Ureter (tissue), 1 donor: ENCODE results near the gene PLCXD1. TPM values are rescaled to one million over a fixed set of nuclear protein-coding genes. Genes with fewer than 3 reads are reported as not detected.
"Not testable (repeated sequence)": the region's sequence is repeated elsewhere in the genome, so short reads cannot be mapped to it uniquely, and the experiment has no call there.

ENCODE experiments used
- DNase-seq: peaks from one replicate; pipeline ENCODE4 v3.0.0-alpha.2; 2020; ENCODE audit warnings: low spot score
- total RNA-seq: library from RNA; stranded (reverse); gene quantifications from one replicate; pipeline ENCODE4 v1.2.4, GENCODE V29; 2023
- donor health status: DM: yes; HTN: yes; CAD: no.

Gene PLCXD1
- total RNA-seq = 15.1 TPM

DNA sequence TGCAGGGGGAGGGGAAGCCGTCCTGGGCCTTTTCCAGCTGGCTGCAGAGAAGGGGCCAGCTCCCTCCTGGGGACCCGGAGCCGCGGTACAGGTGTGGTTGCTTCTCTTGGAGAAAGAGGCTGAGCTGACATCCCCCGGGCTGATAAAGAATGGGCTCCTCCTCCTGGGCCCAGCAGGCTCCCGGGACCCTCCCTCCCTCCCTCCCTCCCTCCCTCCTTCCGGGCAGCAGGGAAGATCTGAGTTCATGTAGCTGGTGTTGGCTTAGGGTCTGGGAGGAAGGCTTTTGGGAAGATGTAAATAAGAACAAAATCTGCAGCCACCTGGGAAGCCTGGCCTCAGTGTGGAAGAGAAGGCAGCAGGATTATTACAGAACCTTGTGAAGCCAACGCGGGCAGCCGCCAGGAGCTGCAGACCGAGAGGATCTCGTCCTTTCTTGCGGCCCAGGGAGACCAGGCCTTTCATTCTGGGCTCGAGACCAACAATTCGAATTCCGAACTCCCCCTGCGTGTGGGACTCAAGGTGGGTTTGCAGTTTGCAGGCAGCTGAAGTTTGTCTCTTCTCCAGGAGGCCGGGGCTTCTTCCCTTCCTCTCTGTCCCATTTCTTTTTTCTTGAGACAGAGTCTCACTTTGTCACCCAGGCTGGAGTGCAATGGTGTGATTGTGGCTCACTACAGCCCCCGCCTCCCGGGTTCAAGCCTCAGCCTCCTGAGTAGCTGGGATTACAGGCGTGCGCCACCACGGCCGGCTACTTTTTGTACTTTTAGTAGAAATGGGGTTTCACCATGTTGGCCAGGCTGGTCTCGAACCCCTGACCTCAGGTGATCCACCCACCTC is at the start of gene PLCXD1:
Gene PLCXD1 (plus strand): TSS at position 216 of the 834 bp plus-strand sequence. CDS start 2,807 bp downstream, outside the sequence.
- DNase-seq = peak; percentile 30

- DNase-seq = not testable (repeated sequence)
These were observed 49.4 kb upstream of the PLCXD1 start for GRCh38 chrX:231637-232277.

- not testable (repeated sequence) for DNase-seq
These were observed 48.9 kb upstream of the PLCXD1 start for GRCh38 chrX:232278-232655.

- DNase-seq = not testable (repeated sequence)
These were observed 45.0 kb upstream of the PLCXD1 start for GRCh38 chrX:236201-236600.

GRCh38 chrX:250965-251364 is 30.2 kb upstream of the PLCXD1 start:
- no peak for DNase-seq

- not testable (repeated sequence) for DNase-seq
These were observed 29.6 kb upstream of the PLCXD1 start for GRCh38 chrX:251396-252243.

GRCh38 chrX:252244-252956 is 28.8 kb upstream of the PLCXD1 start:
- no peak for DNase-seq

- DNase-seq = no peak
These were observed 28.3 kb upstream of the PLCXD1 start for GRCh38 chrX:252957-253291.

DNA sequence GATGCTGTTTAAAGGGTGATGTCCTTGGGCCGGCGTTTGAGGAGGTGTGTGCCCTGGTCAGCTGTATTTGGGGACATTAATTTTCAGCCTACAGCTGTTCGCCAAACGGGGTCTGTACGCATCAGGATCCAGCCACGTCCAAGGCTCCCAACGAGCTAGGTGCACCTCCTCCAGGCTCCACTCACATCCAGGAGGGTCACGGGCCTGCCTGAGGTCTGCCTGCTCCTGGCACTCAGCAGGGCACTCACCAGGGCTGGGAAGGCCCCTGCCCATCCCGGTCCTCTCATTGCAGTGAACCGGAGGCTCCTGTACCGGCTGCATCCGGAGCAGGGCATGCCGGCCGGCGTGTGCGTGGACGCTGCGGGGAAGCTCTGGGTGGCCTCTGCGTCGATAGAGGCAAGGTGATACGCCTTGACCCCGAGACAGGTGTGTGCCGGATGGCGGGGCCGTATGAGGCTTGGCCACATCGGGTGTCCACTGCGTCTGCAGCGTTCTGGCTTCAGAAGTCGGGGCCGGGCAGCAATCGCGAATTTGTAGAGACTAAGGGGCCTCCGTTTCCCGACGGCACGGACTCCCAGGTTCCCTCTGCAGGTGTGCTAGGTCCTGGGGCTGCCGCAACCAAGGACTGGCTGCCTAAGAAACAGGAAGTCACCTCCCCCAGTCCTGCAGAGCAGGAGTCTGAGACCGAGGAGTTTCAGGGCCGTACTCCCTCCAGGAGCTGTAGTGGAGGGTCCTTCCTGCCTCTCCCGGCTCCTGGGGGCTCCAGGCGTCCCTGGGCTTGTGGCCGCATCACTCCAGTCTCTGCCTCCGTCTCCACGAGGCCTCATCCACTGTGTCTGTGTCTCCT is 27.5 kb upstream of the PLCXD1 start:
- no peak for DNase-seq

- peak; percentile 42 for DNase-seq
These were observed 26.5 kb upstream of the PLCXD1 start for GRCh38 chrX:254630-255215.

DNA sequence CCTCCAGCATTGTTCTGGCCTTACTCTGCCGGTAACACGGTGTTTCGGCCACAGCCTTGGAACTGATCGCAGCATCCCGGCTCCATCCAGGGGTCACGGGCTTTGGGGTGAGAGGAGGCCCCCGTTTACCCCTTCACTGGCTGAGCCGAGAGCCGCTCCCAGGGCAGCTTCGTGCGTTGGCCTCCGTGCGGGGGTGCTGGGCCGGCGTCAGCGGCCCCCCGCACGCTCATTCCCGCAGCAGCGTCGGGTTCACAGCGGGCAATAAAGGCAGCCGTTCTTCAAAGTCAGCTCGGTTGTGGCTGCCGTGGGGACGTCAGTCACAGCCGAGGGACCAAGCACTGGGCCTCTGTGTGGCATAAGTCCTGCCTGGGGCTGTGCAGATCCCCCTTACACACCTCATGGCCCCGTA is 25.3 kb upstream of the PLCXD1 start:
- peak; percentile 35 for DNase-seq

DNA sequence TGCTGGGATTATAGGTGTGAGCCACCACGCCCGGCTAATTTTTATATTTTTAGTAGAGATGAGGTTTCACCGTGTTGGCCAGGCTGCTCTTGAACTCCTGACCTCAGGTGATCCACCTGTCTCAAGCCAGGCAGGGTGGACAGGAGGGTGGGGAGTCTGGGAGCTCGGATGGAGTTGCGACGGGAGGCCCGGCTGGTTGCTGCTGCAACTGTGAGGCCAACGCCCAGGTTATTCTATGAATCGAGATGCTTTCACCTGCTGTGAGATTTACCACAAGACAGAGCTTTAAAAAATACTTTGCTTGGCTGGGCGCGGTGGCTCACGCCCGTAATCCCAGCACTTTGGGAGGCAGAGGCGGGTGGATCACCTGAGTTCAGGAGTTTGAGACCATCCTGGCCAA is 24.1 kb upstream of the PLCXD1 start:
- peak; percentile 27 for DNase-seq

- peak; percentile 36 for DNase-seq
These were observed 23.4 kb upstream of the PLCXD1 start for GRCh38 chrX:257681-258289.

GRCh38 chrX:258291-259040 is 22.7 kb upstream of the PLCXD1 start:
- DNase-seq = peak; percentile 33

GRCh38 chrX:259692-260355 is 21.4 kb upstream of the PLCXD1 start:
- DNase-seq = peak; percentile 38

- DNase-seq = peak; percentile 58
These were observed 19.8 kb upstream of the PLCXD1 start for GRCh38 chrX:261167-261918.

GRCh38 chrX:261919-262352 is 19.2 kb upstream of the PLCXD1 start:
- peak; percentile 36 for DNase-seq
